ENCODE measurements around the gene CDAN1. TPM values are rescaled to one million over a fixed set of nuclear protein-coding genes. Genes with fewer than 3 reads are reported as not detected.
"Not testable (repeated sequence)": the region's sequence is repeated elsewhere in the genome, so short reads cannot be mapped to it uniquely, and the experiment has no call there.

CDAN1 gene
- total RNA-seq, 2 donors from 2014 or later, result 17.5 to 27.0 TPM

DNA sequence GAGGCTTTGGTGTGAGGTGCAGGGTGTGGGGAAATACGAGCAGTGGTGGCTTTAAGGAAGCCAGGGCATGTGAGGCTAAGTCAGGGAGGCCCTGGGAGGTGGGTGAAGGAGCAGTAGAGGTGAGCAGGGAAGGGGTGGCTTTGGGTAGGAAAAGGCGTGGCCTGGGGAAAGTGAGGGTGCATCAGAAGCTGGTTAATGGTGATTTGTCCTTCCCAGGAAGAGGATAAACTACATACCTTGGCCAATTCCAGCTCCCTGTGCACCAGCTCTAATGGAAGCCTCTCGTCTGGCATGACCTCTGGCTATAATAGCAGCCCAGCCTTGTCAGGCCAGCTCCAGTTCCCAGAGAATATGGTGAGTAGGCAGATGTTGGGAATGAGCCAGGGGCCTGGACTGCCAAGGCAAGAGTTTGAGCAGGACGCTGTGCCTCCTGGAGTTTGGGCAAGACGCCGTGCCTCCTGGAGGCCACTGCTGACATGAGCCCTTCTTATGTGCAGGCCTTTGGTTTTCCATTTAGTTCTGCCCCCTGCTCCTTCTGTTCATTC lies 41.3 kb downstream of the CDAN1 start:
- DNase-seq (ENCODE audit: low spot score in 2 of 2), result no peak
- no peaks in the 10 kb centered on the region for H3K36me3 Mint-ChIP-seq
- no peaks in the 10 kb centered on the region for H3K9me3 Mint-ChIP-seq
- peak overlapping the region; percentile 4 for H3K27ac Mint-ChIP-seq
- no peak for ATAC-seq

- ATAC-seq (no peak), DNase-seq (ENCODE audit: low spot score in 2 of 2) (no peak)
- H3K9me3 Mint-ChIP-seq, result no peaks in the 10 kb centered on the region
- no peaks in the 10 kb centered on the region for H3K36me3 Mint-ChIP-seq
- no peak overlapping the region for H3K27ac Mint-ChIP-seq
These were observed 42.5 kb downstream of the CDAN1 start for GRCh38 chr15:42694398-42694797.

GRCh38 chr15:42693942-42694341 lies 43.0 kb downstream of the CDAN1 start:
- DNase-seq (ENCODE audit: low spot score in 2 of 2) (no peak), ATAC-seq (no peak)
- H3K27ac Mint-ChIP-seq, result peak overlapping the region in 1 of 2 donors; percentile 26
- H3K36me3 Mint-ChIP-seq, result no peaks in the 10 kb centered on the region
- no peaks in the 10 kb centered on the region for H3K9me3 Mint-ChIP-seq

- ATAC-seq (no peak), DNase-seq (ENCODE audit: low spot score in 2 of 2) (no peak)
- H3K9me3 Mint-ChIP-seq, result no peaks in the 10 kb centered on the region
- H3K36me3 Mint-ChIP-seq, result no peaks in the 10 kb centered on the region
- H3K27ac Mint-ChIP-seq, result peak overlapping the region in 1 of 2 donors; percentile 26
These were observed 43.4 kb downstream of the CDAN1 start for GRCh38 chr15:42693496-42693895.

GRCh38 chr15:42692997-42693396 lies 43.9 kb downstream of the CDAN1 start:
- H3K36me3 Mint-ChIP-seq, result no peaks in the 10 kb centered on the region
- no peak for DNase-seq (ENCODE audit: low spot score in 2 of 2)
- ATAC-seq, result no peak
- peak overlapping the region in 1 of 2 donors; percentile 26 for H3K27ac Mint-ChIP-seq
- no peaks in the 10 kb centered on the region for H3K9me3 Mint-ChIP-seq

DNA sequence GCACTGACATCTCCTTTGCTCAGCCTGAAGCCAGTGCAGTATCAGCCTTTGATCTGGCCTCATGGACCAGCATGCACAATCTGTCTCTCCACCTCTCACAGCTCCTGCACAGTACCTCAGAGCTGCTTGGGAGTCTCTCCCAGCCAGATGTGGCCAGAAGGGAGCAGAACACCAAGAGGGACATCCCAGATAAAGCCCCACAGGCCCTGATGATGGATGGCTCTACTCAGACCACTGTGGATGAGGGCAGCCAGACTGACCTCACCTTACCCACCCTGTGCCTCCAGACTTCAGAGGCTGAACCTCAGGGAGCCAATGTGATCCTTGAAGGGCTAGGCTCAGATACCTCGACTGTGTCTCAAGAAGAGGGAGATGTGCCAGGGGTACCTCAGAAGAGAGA lies 44.4 kb downstream of the CDAN1 start:
- ATAC-seq (no peak), DNase-seq (ENCODE audit: low spot score in 2 of 2) (no peak)

GRCh38 chr15:42691770-42692169 lies 45.2 kb downstream of the CDAN1 start:
- H3K9me3 Mint-ChIP-seq, result no peaks in the 10 kb centered on the region
- DNase-seq (ENCODE audit: low spot score in 2 of 2), result no peak
- ATAC-seq, result no peak
- peak overlapping the region in 1 of 2 donors; percentile 25 for H3K27ac Mint-ChIP-seq
- H3K36me3 Mint-ChIP-seq, result no peaks in the 10 kb centered on the region

More for the DNA sequence above, 44.4 kb downstream of the CDAN1 start:
- Mint-ChIP-seq H3K36me3 (no peaks in the 10 kb centered on the region), H3K27ac (peak overlapping the region in 1 of 2 donors; percentile 26), H3K9me3 (no peaks in the 10 kb centered on the region)

DNA sequence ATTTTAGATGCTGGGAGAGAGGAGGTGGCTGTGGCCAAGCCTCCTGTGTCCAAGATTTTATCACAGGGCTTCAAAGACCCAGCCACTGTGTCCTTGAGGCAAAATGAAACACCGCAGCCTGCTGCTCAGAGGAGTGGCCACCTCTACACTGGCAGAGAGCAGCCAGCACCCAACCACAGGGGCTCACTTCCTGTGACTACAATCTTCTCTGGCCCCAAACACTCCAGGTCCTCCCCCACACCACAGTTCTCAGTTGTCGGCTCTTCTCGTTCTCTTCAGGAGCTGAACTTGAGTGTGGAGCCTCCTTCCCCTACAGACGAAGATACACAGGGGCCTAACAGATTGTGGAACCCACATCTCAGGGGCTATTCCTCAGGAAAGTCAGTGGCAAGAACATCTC lies 45.6 kb downstream of the CDAN1 start:
- Mint-ChIP-seq H3K36me3 (no peaks in the 10 kb centered on the region), H3K27ac (peak overlapping the region; percentile 25 to 38), H3K9me3 (no peaks in the 10 kb centered on the region)
- ATAC-seq (peak; percentile 63 to 77), DNase-seq (ENCODE audit: low spot score in 2 of 2) (no peak)

GRCh38 chr15:42688301-42688700 lies 48.6 kb downstream of the CDAN1 start:
- H3K27ac Mint-ChIP-seq, result no peak overlapping the region
- DNase-seq (ENCODE audit: low spot score in 2 of 2), result no peak
- H3K36me3 Mint-ChIP-seq, result no peaks in the 10 kb centered on the region
- no peak for ATAC-seq
- no peaks in the 10 kb centered on the region for H3K9me3 Mint-ChIP-seq

DNA sequence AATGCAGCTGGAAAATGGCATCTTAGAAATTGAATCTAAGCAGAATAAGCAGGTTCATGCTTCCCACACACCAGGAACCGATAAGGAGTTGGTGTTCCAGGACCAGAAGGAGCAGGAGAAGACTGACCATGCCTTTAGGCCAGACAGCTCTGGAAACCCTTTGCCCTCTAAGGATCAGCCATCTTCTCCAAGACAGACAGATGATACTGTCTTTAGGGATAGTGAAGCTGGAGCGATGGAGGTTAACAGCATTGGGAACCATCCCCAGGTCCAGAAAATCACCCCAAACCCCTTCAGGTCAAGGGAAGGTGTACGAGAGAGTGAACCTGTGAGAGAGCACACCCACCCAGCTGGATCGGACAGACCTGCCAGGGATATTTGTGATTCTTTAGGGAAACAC lies 49.2 kb downstream of the CDAN1 start:
- no peak for DNase-seq (ENCODE audit: low spot score in 2 of 2)
- ATAC-seq, result no peak
- Mint-ChIP-seq H3K36me3 (no peaks in the 10 kb centered on the region), H3K27ac (no peak overlapping the region), H3K9me3 (no peaks in the 10 kb centered on the region)

- no peak for ATAC-seq
- Mint-ChIP-seq H3K9me3 (no peaks in the 10 kb centered on the region), H3K27ac (no peak overlapping the region), H3K36me3 (peaks cover 0 to 5% of the 10 kb centered on the region in 2 donors)
- no peak for DNase-seq (ENCODE audit: low spot score in 2 of 2)
These were observed 50.6 kb downstream of the CDAN1 start for GRCh38 chr15:42686281-42686680.

DNA sequence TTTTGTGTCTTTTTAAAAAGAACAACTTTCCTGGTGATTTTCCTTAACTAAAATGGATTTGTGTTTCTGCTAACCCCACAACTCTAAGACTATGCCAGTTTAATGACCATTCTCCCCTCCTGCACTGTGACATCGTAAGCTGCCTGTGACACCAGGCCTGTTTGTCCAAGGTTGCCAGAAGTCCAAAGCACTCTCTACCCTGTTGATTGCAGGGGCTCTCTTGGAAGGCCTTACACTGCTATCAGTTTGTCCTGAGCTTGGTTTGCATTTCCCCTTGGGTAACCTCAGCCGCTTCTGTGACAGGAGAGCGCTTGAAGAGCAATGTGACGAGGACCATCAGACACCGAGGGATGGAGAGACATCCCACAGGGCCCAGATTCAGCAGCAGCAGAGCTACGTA lies 55.8 kb downstream of the CDAN1 start:
- Mint-ChIP-seq H3K27ac (no peak overlapping the region), H3K9me3 (no peaks in the 10 kb centered on the region), H3K36me3 (peaks cover 0 to 5% of the 10 kb centered on the region in 2 donors)
- DNase-seq (ENCODE audit: low spot score in 2 of 2) (no peak), ATAC-seq (no peak)

DNA sequence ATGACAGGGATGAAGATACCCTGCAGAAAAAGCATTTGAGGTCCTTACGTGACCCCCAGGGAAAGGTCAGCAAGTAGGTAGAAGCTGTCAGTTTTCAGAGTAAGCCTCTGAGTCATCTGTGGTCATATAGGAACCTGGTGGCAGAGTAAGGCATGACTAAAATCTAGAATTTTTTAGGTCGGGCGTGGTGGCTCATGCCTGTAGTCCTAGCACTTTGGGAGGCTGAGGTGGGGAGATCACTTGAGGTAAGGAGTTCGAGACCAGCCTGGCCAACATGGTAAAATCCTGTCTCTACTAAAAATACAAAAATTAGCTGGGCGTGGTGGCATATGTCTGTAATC lies 56.8 kb downstream of the CDAN1 start:
- DNase-seq (ENCODE audit: low spot score in 2 of 2) (peak; percentile 54 to 69), ATAC-seq (peak; percentile 99)
- H3K27ac Mint-ChIP-seq, result not testable (repeated sequence)

DNA sequence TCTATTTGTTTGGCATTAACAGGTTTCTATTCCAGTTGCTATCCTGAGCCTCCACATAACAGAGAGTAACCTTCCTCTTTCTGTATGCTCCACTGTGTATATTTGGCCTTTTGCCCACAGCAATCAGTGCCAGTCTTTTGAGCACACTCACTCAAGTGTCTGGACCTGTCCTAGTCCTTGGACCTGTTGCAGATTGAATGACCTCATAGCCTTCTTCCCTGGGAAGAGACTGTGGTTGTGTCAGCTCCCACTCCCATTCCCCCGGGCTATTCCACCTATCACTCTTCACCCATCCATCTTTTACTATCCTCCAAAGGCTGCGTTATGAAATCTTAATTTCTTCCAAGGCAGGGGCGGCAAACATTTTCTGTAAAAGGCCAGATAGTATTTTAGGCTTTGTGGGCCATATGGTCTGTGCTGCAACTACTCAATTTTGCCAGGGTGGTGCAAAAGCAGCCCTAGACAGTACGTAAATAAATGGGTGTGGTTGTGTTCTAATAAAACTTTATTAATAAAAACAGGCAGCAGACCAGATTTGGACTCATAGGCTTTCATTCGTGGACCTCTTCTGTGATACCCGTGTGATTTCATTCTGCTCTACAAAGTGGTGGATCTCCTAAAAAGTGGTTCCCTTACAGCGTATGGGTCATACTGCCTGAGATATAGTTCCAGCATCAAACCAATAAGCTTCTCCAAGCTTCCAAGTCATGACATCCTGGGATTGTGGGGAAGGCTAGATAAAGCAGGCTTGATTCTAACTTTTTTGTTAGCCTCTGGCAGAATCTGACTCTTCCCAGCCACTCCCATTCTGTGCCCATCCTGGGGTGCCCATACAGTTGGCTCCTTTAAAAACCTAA lies 57.4 kb downstream of the CDAN1 start:
- ATAC-seq (peak in 1 of 2 donors; percentile 4), DNase-seq (ENCODE audit: low spot score in 2 of 2) (no peak)
- peaks cover 0 to 5% of the 10 kb centered on the region in 2 donors for H3K36me3 Mint-ChIP-seq
- no peaks in the 10 kb centered on the region for H3K9me3 Mint-ChIP-seq
- H3K27ac Mint-ChIP-seq, result no peak overlapping the region

More for the DNA sequence above, 56.8 kb downstream of the CDAN1 start:
- not testable (repeated sequence) for H3K9me3 Mint-ChIP-seq, H3K36me3 Mint-ChIP-seq

DNA sequence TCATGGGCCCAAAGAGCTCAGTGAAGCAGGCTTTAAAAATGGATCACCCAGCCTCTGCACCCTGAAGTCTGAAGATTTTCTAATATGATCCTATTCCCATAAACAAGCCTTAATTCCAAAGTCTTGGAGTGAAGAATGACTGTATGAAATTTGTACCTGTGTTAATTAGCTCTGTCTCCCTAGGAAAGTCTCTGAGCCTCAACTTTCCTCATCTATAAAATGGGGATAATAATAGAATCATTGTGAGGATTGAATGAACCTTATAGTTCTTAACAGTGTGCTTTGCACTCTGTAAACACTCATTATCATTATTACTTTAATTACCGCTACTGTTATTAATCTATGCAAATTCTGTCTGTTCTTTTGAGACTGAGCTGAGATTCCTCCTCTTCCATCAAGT lies 61.9 kb downstream of the CDAN1 start:
- ATAC-seq (no peak), DNase-seq (ENCODE audit: low spot score in 2 of 2) (no peak)
- Mint-ChIP-seq H3K27ac (no peak overlapping the region), H3K36me3 (no peaks in the 10 kb centered on the region), H3K9me3 (no peaks in the 10 kb centered on the region)

- Mint-ChIP-seq H3K36me3 (no peaks in the 10 kb centered on the region), H3K27ac (no peak overlapping the region), H3K9me3 (no peaks in the 10 kb centered on the region)
- ATAC-seq (no peak), DNase-seq (ENCODE audit: low spot score in 2 of 2) (no peak)
These were observed 62.5 kb downstream of the CDAN1 start for GRCh38 chr15:42674472-42674871.

All from activated naive CD4-positive, alpha-beta T cell treated with anti-CD3 and anti-CD28 coated beads, Interleukin-2, amount 50 U/mL, for 72 hours (primary cell).